Nucleus accumbens (tissue), 56 donors: Measurements from ENCODE around the gene MYL9.
"Not testable (repeated sequence)": the region's sequence is repeated elsewhere in the genome, so short reads cannot be mapped to it uniquely, and the experiment has no call there.

Experiments used
- DNase-seq, 56 donors: peaks; one replicate each; lab custom pipeline; 2025; lab: John Stamatoyannopoulos, UW

Gene MYL9

DNA sequence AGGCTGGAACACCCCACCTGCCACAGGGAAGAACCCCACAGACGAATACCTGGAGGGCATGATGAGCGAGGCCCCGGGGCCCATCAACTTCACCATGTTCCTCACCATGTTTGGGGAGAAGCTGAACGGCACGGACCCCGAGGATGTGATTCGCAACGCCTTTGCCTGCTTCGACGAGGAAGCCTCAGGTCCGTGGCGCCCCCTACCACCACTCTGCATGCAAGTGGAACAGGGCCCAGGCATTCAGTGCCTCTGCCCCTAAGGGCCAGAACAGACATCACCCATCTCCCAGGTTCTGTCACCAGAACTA is 6.6 kb downstream of the MYL9 start:
- no peak for DNase-seq

DNA sequence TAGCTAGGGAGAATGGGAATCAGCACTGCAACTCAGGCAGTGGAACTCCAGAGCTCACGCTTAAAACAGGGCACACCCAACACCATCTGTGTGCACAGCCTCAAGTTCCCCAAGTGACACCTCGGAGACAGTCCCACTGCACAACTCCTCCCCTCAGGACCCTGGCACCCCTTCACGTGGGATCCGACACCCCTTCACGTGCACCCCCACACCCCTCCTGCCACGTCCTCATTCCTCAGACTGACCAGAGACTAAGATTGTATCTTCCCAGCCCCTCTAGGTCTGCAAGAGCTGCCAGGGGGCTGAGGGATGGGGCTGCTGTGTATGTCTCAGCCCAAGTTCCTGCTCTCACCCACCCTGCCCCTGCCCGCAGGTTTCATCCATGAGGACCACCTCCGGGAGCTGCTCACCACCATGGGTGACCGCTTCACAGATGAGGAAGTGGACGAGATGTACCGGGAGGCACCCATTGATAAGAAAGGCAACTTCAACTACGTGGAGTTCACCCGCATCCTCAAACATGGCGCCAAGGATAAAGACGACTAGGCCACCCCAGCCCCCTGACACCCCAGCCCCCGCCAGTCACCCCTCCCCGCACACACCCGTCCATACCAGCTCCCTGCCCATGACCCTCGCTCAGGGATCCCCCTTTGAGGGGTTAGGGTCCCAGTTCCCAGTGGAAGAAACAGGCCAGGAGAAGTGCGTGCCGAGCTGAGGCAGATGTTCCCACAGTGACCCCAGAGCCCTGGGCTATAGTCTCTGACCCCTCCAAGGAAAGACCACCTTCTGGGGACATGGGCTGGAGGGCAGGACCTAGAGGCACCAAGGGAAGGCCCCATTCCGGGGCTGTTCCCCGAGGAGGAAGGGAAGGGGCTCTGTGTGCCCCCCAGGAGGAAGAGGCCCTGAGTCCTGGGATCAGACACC is 7.6 kb downstream of the MYL9 start:
- DNase-seq, result no peak

- DNase-seq, result no peak
Measured at GRCh38 chr20:36549628-36549941, 8.3 kb downstream of the MYL9 start.

DNA sequence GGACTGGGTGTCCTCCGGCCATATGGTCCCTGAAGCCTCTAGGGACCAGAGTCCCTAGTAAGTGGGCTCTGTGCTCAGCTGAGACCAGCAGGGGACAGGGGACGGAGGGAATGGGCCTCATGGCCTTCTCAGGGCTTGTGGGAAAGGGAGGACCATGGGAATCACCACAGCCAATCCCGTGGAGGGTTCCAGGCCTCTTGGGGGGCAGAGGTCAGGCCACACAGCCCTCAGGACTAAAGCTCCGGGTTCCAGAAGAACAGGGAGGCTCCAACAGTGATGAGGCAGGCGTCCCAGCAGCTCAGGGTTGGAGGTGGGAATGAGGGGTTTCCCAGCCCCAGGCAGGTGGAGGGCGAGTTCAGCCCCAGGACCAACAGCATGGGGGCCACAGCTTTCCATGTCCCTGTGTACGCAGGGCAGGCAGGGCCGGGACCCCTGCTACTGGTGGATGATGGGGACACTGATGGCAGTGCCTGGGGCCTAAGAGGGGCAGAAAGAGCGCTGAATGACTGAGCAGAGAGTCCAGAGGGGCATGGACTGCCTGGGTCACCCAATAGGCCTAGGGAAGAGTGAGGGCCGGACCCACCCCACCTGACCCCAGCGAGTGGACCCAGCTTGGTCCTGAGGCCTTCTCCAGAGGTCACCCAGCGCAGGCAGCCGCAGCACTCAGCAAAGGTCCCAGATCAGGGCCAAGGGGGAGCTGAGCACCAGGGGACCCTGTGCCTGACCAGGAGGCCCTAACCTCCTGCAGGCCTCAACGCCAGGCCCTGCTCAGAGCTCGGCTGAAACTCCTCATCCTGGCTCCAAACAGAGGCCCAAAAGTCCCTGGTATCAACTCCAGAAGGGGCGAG is 8.8 kb downstream of the MYL9 start:
- no peak for DNase-seq

DNA sequence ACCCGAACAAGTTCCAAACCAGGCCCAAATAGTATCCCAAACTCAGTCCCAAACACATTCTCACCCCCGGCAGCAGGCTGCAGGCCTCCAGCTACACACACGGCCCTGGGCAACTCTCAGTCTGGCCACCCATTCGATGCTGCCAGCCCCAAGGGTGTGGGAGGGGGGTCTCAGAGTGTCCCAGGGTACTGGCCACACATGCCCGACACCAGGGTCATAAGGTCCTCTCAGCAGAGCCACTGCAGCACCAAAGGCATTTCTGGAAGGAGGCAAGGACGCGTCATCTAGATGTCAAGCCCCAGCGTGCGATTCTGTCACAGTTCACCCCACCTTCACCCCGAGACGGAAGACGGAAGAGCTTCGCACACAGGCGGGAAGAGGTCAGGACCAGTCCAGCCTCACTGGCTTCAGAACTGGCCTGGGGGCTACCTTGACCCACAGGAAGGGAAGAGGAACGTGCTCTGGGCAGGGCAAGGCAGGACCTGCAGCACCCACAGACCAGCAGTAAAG is 9.5 kb downstream of the MYL9 start:
- no peak for DNase-seq

DNA sequence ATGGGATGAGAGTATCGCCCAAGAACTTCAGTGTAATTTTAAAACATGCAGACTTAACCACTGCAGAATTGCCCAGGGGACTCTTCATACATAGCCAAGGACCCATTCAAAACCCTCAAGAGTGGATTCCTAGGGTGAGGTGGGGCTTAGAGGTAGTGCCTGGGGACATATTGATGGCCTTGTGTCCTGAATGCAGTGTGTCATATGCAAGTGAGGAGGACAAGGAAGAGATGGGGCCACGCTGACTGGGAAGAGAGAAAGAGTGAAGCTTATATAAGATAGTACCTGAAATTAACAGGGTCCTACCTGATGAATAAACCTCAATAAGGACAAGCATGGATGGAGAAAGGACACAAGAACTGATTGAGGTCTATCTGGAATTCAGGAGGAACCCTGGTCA is 13.9 kb downstream of the MYL9 start:
- no peak for DNase-seq

DNA sequence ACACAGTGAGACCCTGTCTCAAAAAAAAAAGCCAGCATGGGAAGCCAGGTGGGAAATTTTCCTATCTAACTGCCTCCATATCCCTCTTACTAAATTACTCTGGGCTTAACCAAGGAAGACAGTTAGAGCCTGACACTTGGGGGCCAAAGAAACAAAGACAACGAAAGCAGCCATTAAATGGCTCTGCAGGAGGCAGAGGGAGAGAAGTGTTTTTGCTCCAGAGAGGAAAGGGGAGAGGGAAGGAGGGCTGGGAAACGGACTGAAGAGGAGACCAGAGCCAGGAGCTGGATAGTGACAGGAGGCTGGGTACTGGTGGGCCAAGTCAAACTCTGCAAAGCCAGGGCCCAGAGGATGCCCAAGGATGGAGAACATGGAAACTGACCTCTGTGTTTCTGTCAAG is 21.4 kb downstream of the MYL9 start:
- DNase-seq, result no peak

- DNase-seq, result no peak
Measured at GRCh38 chr20:36563374-36563773, 22.1 kb downstream of the MYL9 start.

GRCh38 chr20:36564078-36564725 is 22.9 kb downstream of the MYL9 start:
- DNase-seq, result not testable (repeated sequence)

GRCh38 chr20:36564726-36565121 is 23.4 kb downstream of the MYL9 start:
- not testable (repeated sequence) for DNase-seq

- no peak for DNase-seq
Measured at GRCh38 chr20:36565520-36565919, 24.2 kb downstream of the MYL9 start.

- no peak for DNase-seq
Measured at GRCh38 chr20:36569847-36570429, 28.6 kb downstream of the MYL9 start.

GRCh38 chr20:36571564-36572504 is 30.5 kb downstream of the MYL9 start:
- DNase-seq, result no peak

DNA sequence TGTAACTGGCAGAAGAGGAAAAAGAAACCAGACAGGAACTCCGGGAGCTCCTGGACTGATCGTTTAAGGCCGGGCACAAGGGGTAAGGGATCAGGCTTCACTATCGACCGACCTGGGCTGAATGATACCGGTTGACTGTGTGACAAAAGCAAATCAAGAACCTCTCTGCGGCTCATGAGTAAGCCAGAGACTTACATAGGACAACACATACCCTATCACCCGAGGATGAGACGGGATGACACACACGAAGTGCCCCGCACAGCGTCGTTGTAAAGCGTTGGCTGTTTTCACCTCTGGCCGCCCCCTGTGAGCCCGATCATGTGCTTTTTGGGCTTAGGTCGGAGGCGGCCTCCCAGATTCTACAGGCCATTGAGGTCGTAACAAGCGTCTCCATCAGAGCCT is 31.4 kb downstream of the MYL9 start:
- peak in 1 of 56 donors; percentile 23 for DNase-seq

DNA sequence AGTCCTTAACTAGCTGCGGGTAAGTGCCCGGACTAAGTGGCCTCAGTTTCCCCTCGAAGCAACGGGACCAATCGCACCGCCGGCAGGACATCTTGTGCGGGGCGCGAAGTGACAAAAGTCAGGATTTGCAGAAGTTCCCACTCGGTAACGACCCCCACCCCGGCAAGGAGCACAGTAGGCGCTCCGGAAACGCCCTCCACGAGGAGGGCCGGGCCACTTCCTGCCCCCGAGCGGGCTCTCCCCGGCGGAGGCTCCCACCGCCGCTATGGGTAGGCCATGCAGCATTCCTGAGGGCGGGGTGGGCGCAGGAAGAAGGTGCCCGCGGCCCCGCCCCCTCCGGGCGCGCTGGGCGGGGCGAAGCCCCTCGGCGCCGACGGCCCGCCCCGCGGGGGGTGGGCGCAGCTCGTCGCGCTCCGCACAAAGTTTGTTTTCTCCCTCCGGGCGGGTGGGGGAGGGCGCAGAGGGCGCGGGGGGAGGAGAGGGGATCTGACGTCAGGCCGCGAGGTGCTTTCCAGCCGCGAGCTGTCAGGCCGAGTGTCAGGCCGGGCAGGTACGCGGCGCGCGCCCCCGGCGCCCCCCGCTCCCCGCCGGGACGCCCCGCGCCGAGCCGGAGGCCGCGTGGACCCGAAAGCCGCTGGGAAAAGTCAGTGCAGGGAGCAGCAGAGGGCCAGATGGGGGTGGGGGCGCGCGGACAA is 31.9 kb downstream of the MYL9 start, which contains the start of gene TGIF2:
TSS of gene TGIF2 (plus strand) at position 495 of the 695 bp plus-strand sequence. CDS start 5,178 bp downstream, outside the sequence.
- peak in 38 of 56 donors; percentile 3 to 74 (median 30) for DNase-seq

GRCh38 chr20:36573798-36574365 is 32.6 kb downstream of the MYL9 start:
- peak in 33 of 56 donors; percentile 5 to 56 (median 21) for DNase-seq

- peak in 7 of 56 donors; percentile 5 to 52 (median 15) for DNase-seq
Measured at GRCh38 chr20:36574366-36575135, 33.2 kb downstream of the MYL9 start.

DNA sequence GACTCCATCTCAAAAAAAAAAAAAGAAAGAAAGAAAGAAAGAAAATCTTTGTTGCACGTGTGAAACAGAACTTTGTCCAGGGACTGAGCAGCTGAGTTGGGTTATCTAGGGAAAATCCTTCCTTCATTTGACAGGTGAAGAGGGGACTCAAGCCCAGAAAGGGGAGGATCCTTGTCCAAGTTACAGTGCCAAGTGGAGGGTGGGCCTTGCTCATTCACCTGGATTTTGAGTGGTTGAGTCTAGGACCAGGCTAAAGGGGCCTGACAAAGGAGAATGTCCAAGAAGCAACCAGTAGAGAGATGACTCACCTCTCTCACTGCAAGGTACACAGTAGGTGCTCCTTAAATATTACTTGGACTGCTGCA is 34.7 kb downstream of the MYL9 start:
- no peak for DNase-seq
